Colonic mucosa (tissue), 4 donors: ENCODE results near the gene CLASP1. TPM values are rescaled to one million over a fixed set of nuclear protein-coding genes. Genes with fewer than 3 reads are reported as not detected.
"Not testable (repeated sequence)": the region's sequence is repeated elsewhere in the genome, so short reads cannot be mapped to it uniquely, and the experiment has no call there.

Experiments used
- DNase-seq: peaks from one replicate; pipeline ENCODE4 v3.0.0-alpha.2; 2020
- H3K27ac ChIP-seq: fragments of 200-600 bp; one replicate; pipeline ENCODE4 v1.8.0; 2021
- H3K27me3 ChIP-seq: fragments of 200-600 bp; one replicate; pipeline ENCODE4 v1.8.0; 2021
- H3K36me3 ChIP-seq: fragments of 200-600 bp; one replicate; pipeline ENCODE4 v1.8.0; 2021
- H3K4me1 ChIP-seq: fragments of 200-600 bp; one replicate; pipeline ENCODE4 v1.8.0; 2021; ENCODE audit warnings: mild to moderate bottlenecking
- H3K4me3 ChIP-seq: fragments of 200-600 bp; one replicate; pipeline ENCODE4 v1.8.0; 2021
- H3K9ac ChIP-seq, 2 donors: one replicate each; pipeline ENCODE4 v1.7.0; 2013; ENCODE audit warnings: control low read depth in 2 of 2, low read depth in 2 of 2, low read length in 2 of 2
- H3K9me3 ChIP-seq: fragments of 200-600 bp; one replicate; pipeline ENCODE4 v1.8.0; 2021
- CTCF ChIP-seq: fragments of 200-600 bp; IDR thresholded peaks from one replicate; pipeline ENCODE4 v1.8.0; 2022; ENCODE audit warnings: antibody characterized with exemption, mild to moderate bottlenecking
- intact Hi-C: fragments of 100-400 bp; cut with DNase I; formaldehyde crosslinking; loops from one replicate; pipeline ENCODE4 v1.14.1; 2022
- total RNA-seq, 2 donors: library from RNA; stranded (reverse); fragmentation: NEBNext Ultra II Directional in 1 of 2; extraction: Animal tissue kit (Norgen Biotek cat#: 25700) in 1 of 2; gene quantifications; one replicate each; pipeline ENCODE4 v1.2.1, GENCODE V29; 2021
- donor health status: healthy.
- donor health status: DM: no; HTN: no; CAD: no.
- donor health status: DM: no; HTN: no; CAD: no.

CLASP1 gene
- total RNA-seq, 2 donors from 2014 or later = 30.3 to 32.3 TPM

GRCh38 chr2:121386102-121386501 is 263.2 kb downstream of the CLASP1 start:
- intact Hi-C loops = no loop called here
- Histone ChIP-seq H3K9ac (no peak overlapping the region), H3K9me3 (no peaks in the 10 kb centered on the region), H3K4me3 (no peak overlapping the region), H3K36me3 (peaks cover 6% of the 10 kb centered on the region), H3K27ac (no peak overlapping the region), H3K27me3 (no peaks in the 10 kb centered on the region), H3K4me1 (no peaks in the 10 kb centered on the region)
- DNase-seq = no peak
- no peak for TF ChIP-seq CTCF

- H3K36me3 ChIP-seq = peaks cover 6% of the 10 kb centered on the region
- no peak overlapping the region for H3K9ac ChIP-seq
- no peak overlapping the region for H3K4me3 ChIP-seq
- H3K9me3 ChIP-seq = no peaks in the 10 kb centered on the region
- no peak overlapping the region for H3K27ac ChIP-seq
- no peaks in the 10 kb centered on the region for H3K4me1 ChIP-seq
- DNase-seq = no peak
- no peak for TF ChIP-seq CTCF
- H3K27me3 ChIP-seq = no peaks in the 10 kb centered on the region
- intact Hi-C loops = no loop called here
These were observed 266.5 kb downstream of the CLASP1 start for GRCh38 chr2:121382744-121383143.

GRCh38 chr2:121377646-121378045 is 271.6 kb downstream of the CLASP1 start:
- no peak overlapping the region for H3K4me3 ChIP-seq
- intact Hi-C loops = no loop called here
- H3K9me3 ChIP-seq = no peaks in the 10 kb centered on the region
- DNase-seq = no peak
- H3K27ac ChIP-seq = no peak overlapping the region
- no peaks in the 10 kb centered on the region for H3K27me3 ChIP-seq
- TF ChIP-seq CTCF = no peak
- peaks cover 3% of the 10 kb centered on the region for H3K4me1 ChIP-seq
- no peaks in the 10 kb centered on the region for H3K36me3 ChIP-seq
- H3K9ac ChIP-seq = no peak overlapping the region

GRCh38 chr2:121376535-121377250 is 272.6 kb downstream of the CLASP1 start:
- no peaks in the 10 kb centered on the region for H3K36me3 ChIP-seq
- H3K27me3 ChIP-seq = no peaks in the 10 kb centered on the region
- H3K4me1 ChIP-seq = peaks cover 3% of the 10 kb centered on the region
- H3K27ac ChIP-seq = no peak overlapping the region
- H3K9ac ChIP-seq = no peak overlapping the region
- TF ChIP-seq CTCF = no peak
- no peak overlapping the region for H3K4me3 ChIP-seq
- intact Hi-C loops = no loop called here
- no peak for DNase-seq
- no peaks in the 10 kb centered on the region for H3K9me3 ChIP-seq

- Histone ChIP-seq H3K9ac (no peak overlapping the region), H3K27me3 (no peaks in the 10 kb centered on the region), H3K4me1 (peaks cover 3% of the 10 kb centered on the region), H3K9me3 (no peaks in the 10 kb centered on the region), H3K36me3 (no peaks in the 10 kb centered on the region), H3K4me3 (no peak overlapping the region), H3K27ac (no peak overlapping the region)
- TF ChIP-seq CTCF = no peak
- no peak for DNase-seq
- intact Hi-C loops = no loop called here
These were observed 273.6 kb downstream of the CLASP1 start for GRCh38 chr2:121375621-121376159.

GRCh38 chr2:121374412-121375075 is 274.7 kb downstream of the CLASP1 start:
- peak overlapping the region; percentile 37 for H3K27ac ChIP-seq
- DNase-seq = peak; percentile 51
- H3K27me3 ChIP-seq = not testable (repeated sequence)

More at GRCh38 chr2:121374412-121375075, 274.7 kb downstream of the CLASP1 start:
- H3K4me1 ChIP-seq, H3K36me3 ChIP-seq, H3K9me3 ChIP-seq, H3K4me3 ChIP-seq, intact Hi-C loops, H3K9ac ChIP-seq: not testable (repeated sequence)
